OCI-LY7 (cell line): ENCODE measurements around the gene IRX4. TPM values are rescaled to one million over a fixed set of nuclear protein-coding genes. Genes with fewer than 3 reads are reported as not detected.

Source experiments
- BruUV-seq: library from RNA; stranded (reverse); fragments of 400-500 nt; replicated peaks from 2 replicates; lab custom pipeline; 2021; lab: Mats Ljungman, UMichigan
- CTCF ChIA-PET: fragments of 300-600 bp; sonication (Branson Sonifier 250); formaldehyde crosslinking; loops from one replicate; lab custom pipeline; 2022; ENCODE audit warnings: antibody characterized with exemption; ENCODE audit not compliant: unreplicated experiment; lab: Charles Lee
- POLR2A ChIA-PET: fragments of 300-600 bp; sonication (Branson Sonifier 250); formaldehyde crosslinking; loops from one replicate; lab custom pipeline; 2022; ENCODE audit warnings: antibody characterized with exemption; lab: Charles Lee
- DNase-seq: peaks from one replicate; pipeline ENCODE4 v3.0.0-alpha.2; 2015; ENCODE audit warnings: low spot score
- H2AFZ ChIP-seq: fragments of 200-600 bp; sonication (generic), shearing (Covaris generic); 2 replicates; pipeline ENCODE4 v1.6.1; 2014; ENCODE audit warnings: mild to moderate bottlenecking, antibody characterized with exemption, low read length, moderate library complexity
- H3K27ac ChIP-seq: fragments of 200-600 bp; sonication (generic); 2 replicates; pipeline ENCODE4 v1.5.1; 2014; ENCODE audit warnings: mixed run types, low read depth, mild to moderate bottlenecking, moderate library complexity, low read length, inconsistent platforms; ENCODE audit not compliant: poor library complexity, severe bottlenecking
- H3K36me3 ChIP-seq: fragments of 200-600 bp; sonication (generic); 2 replicates; pipeline ENCODE4 v1.6.1; 2014; ENCODE audit warnings: mild to moderate bottlenecking, antibody characterized with exemption, low read length, moderate library complexity, mixed read lengths; ENCODE audit not compliant: insufficient read depth
- H3K4me1 ChIP-seq: fragments of 200-600 bp; sonication (generic); 2 replicates; pipeline ENCODE4 v1.5.1; 2014; ENCODE audit warnings: mild to moderate bottlenecking, low read length; ENCODE audit not compliant: insufficient read depth, poor library complexity, severe bottlenecking
- H3K4me2 ChIP-seq: fragments of 200-600 bp; sonication (generic); 2 replicates; pipeline ENCODE4 v1.6.1; 2014; ENCODE audit warnings: mild to moderate bottlenecking, low read length
- H3K4me3 ChIP-seq: fragments of 200-600 bp; sonication (generic); 2 replicates; pipeline ENCODE4 v1.5.1; 2014; ENCODE audit warnings: mild to moderate bottlenecking, low read depth, low read length; ENCODE audit not compliant: poor library complexity, severe bottlenecking
- H3K79me2 ChIP-seq: fragments of 200-600 bp; sonication (generic); 2 replicates; pipeline ENCODE4 v1.6.1; 2016; ENCODE audit warnings: low read depth, mild to moderate bottlenecking, low read length, moderate library complexity, mixed read lengths; ENCODE audit not compliant: insufficient read depth
- H3K9me2 ChIP-seq: fragments of 200-600 bp; sonication (generic); 2 replicates; pipeline ENCODE4 v1.6.1; 2016; ENCODE audit warnings: mild to moderate bottlenecking, low read length, mixed read lengths; ENCODE audit not compliant: insufficient read depth
- H3K9me3 ChIP-seq: fragments of 200-600 bp; sonication (generic); 2 replicates; pipeline ENCODE4 v1.6.1; 2014; ENCODE audit warnings: mild to moderate bottlenecking, mixed run types, low read length, mixed read lengths
- H4K20me1 ChIP-seq: fragments of 200-600 bp; sonication (generic); 2 replicates; pipeline ENCODE4 v1.6.1; 2014; ENCODE audit warnings: mild to moderate bottlenecking, antibody characterized with exemption, low read length, moderate library complexity, mixed read lengths; ENCODE audit not compliant: insufficient read depth
- CTCF ChIP-seq: fragments of 200-600 bp; sonication (generic); conservative IDR thresholded peaks from 2 replicates; pipeline ENCODE4 v1.5.1; 2014; ENCODE audit warnings: mild to moderate bottlenecking, antibody characterized with exemption, low read length, moderate library complexity, mixed read lengths
- EZH2phosphoT487 ChIP-seq: fragments of 200-600 bp; sonication (generic); IDR thresholded peaks from 2 replicates; pipeline ENCODE4 v1.6.1; 2018; ENCODE audit warnings: low read depth, borderline replicate concordance, mild to moderate bottlenecking, mixed run types, antibody characterized with exemption, low read length, moderate library complexity, mixed read lengths
- intact Hi-C: fragments of 100-400 bp; cut with micrococcal nuclease; formaldehyde crosslinking; loops from one replicate; pipeline ENCODE4 v1.10.0; 2022; ENCODE audit not compliant: unreplicated experiment
- total RNA-seq, 2 experiments: library from RNA; depleted of rRNA in 1 of 2; stranded (reverse); fragments of >200 nt in 1 of 2; shearing (Covaris generic) in 1 of 2; gene quantifications; 2 replicates each; pipeline ENCODE4 v1.2.3, GENCODE V29; 2014 to 2022

IRX4 gene
- total RNA-seq, 2 experiments from 2014 or later: not detected

GRCh38 chr5:1893754-1894153 is 11.0 kb upstream of the IRX4 start:
- no peak for TF ChIP-seq CTCF
- CTCF ChIA-PET: no interaction called here
- intact Hi-C loops: no loop called here

GRCh38 chr5:1892685-1893445 is 10.1 kb upstream of the IRX4 start:
- ChIA-PET CTCF (no interaction called here), POLR2A (no interaction called here)
- Histone ChIP-seq H3K4me3 (no peak overlapping the region), H3K9me3 (no peaks in the 10 kb centered on the region), H3K79me2 (no peaks in the 10 kb centered on the region), H3K4me1 (no peaks in the 10 kb centered on the region), H3K27ac (no peak overlapping the region), H3K4me2 (no peak overlapping the region), H3K36me3 (no peaks in the 10 kb centered on the region), H4K20me1 (no peaks in the 10 kb centered on the region), H2AFZ (no peak overlapping the region), H3K9me2 (no peaks in the 10 kb centered on the region)
- no peak for DNase-seq
- BruUV-seq: no TSS peak
- intact Hi-C loops: no loop called here
- TF ChIP-seq CTCF (no peak), EZH2phosphoT487 (no peak)

More at GRCh38 chr5:1893754-1894153, 11.0 kb upstream of the IRX4 start:
- Histone ChIP-seq H2AFZ (no peak overlapping the region), H3K4me3 (no peak overlapping the region), H3K4me1 (no peaks in the 10 kb centered on the region), H3K79me2 (no peaks in the 10 kb centered on the region), H4K20me1 (no peaks in the 10 kb centered on the region), H3K36me3 (no peaks in the 10 kb centered on the region), H3K9me2 (no peaks in the 10 kb centered on the region), H3K9me3 (no peaks in the 10 kb centered on the region), H3K4me2 (no peak overlapping the region), H3K27ac (no peak overlapping the region)
- BruUV-seq: no TSS peak
- POLR2A ChIA-PET: no interaction called here
- DNase-seq: no peak

GRCh38 chr5:1892211-1892610 is 9.5 kb upstream of the IRX4 start:
- Histone ChIP-seq H3K9me3 (no peaks in the 10 kb centered on the region), H3K27ac (no peak overlapping the region), H2AFZ (no peak overlapping the region), H3K4me3 (no peak overlapping the region), H3K4me2 (no peak overlapping the region), H3K36me3 (no peaks in the 10 kb centered on the region), H3K9me2 (no peaks in the 10 kb centered on the region), H3K79me2 (no peaks in the 10 kb centered on the region), H4K20me1 (no peaks in the 10 kb centered on the region), H3K4me1 (no peaks in the 10 kb centered on the region)
- ChIA-PET POLR2A (no interaction called here), CTCF (no interaction called here)
- TF ChIP-seq EZH2phosphoT487 (no peak), CTCF (no peak)
- intact Hi-C loops: no loop called here
- BruUV-seq: no TSS peak
- DNase-seq: no peak
